Spleen (tissue), 11 donors: ENCODE results near the gene HADHB. TPM values are rescaled to one million over a fixed set of nuclear protein-coding genes. Genes with fewer than 3 reads are reported as not detected.
"Not testable (repeated sequence)": the region's sequence is repeated elsewhere in the genome, so short reads cannot be mapped to it uniquely, and the experiment has no call there.

Experiments
- DNase-seq: peaks from one replicate; pipeline ENCODE4 v3.0.0-alpha.2; 2020
- H3K27ac ChIP-seq, 8 donors: fragments of 200-600 bp; sonication (generic) in 7 of 8; 1 replicate in 4 of 8; 2 replicates in 4 of 8; pipeline versions ENCODE4 v1.5.0 to v1.8.0; 2016 to 2021; ENCODE audit warnings: inconsistent platforms in 4 of 8, mild to moderate bottlenecking in 4 of 8, moderate library complexity in 1 of 8
- H3K27me3 ChIP-seq, 7 donors: fragments of 200-600 bp; sonication (generic) in 6 of 7; replicated peaks in 1 of 7; 1 replicate in 4 of 7; 2 replicates in 3 of 7; pipeline versions ENCODE4 v1.5.0 to v1.8.0; 2016 to 2021; ENCODE audit warnings: inconsistent platforms in 3 of 7, mild to moderate bottlenecking in 1 of 7
- H3K36me3 ChIP-seq, 6 donors: fragments of 200-600 bp; sonication (generic) in 5 of 6; 1 replicate in 4 of 6; 2 replicates in 2 of 6; pipeline versions ENCODE4 v1.5.0 to v1.8.0; 2016 to 2021; ENCODE audit warnings: inconsistent platforms in 2 of 6
- H3K4me1 ChIP-seq, 6 donors: fragments of 200-600 bp; sonication (generic) in 5 of 6; 1 replicate in 3 of 6; 2 replicates in 3 of 6; pipeline versions ENCODE4 v1.5.0 to v1.8.0; 2016 to 2021; ENCODE audit warnings: inconsistent platforms in 3 of 6
- H3K4me3 ChIP-seq, 8 donors: fragments of 200-600 bp; sonication (generic) in 7 of 8; 1 replicate in 4 of 8; 2 replicates in 4 of 8; pipeline versions ENCODE4 v1.5.0 to v1.8.0; 2016 to 2021; ENCODE audit warnings: inconsistent platforms in 4 of 8, mild to moderate bottlenecking in 4 of 8, moderate library complexity in 2 of 8
- H3K9me3 ChIP-seq, 8 donors: fragments of 200-600 bp; sonication (generic) in 7 of 8; 1 replicate in 4 of 8; 2 replicates in 4 of 8; pipeline versions ENCODE4 v1.5.0 to v1.8.0; 2016 to 2021; ENCODE audit warnings: inconsistent platforms in 4 of 8
- CTCF ChIP-seq, 11 experiments: fragments of 200-600 bp in 7 of 11; fragments of 450-650 bp in 4 of 11; sonication (generic) in 4 of 11; IDR thresholded peaks in 8 of 11; conservative IDR thresholded peaks in 3 of 11; 1 replicate in 7 of 11; 2 replicates in 4 of 11; pipeline versions ENCODE4 v1.4.0 to v1.8.0; 2016 to 2021; ENCODE audit warnings: antibody characterized with exemption in 11 of 11, inconsistent platforms in 4 of 11, mild to moderate bottlenecking in 1 of 11
- POLR2A ChIP-seq, 3 donors: fragments of 450-650 bp; IDR thresholded peaks; one replicate each; pipeline ENCODE4 v1.5.1; 2017; ENCODE audit warnings: antibody characterized with exemption in 3 of 3, mild to moderate bottlenecking in 1 of 3
- POLR2AphosphoS5 ChIP-seq, 3 donors: sonication (generic); formaldehyde crosslinking; IDR thresholded peaks; one replicate each; pipeline ENCODE4 v1.5.1; 2017; ENCODE audit warnings: antibody characterized with exemption in 3 of 3
- WGBS, 5 donors: extraction: QIAGEN DNeasy Blood & Tissue Kit in 3 of 5; methylation state at CpG; one replicate each; pipeline versions ENCODE4 v1.1.5 to v1.1.7; 2013 to 2018; 5-methylcytosine and 5-hydroxymethylcytosine counted together
- intact Hi-C: fragments of 100-400 bp; cut with DNase I; formaldehyde crosslinking; loops from one replicate; pipeline ENCODE4 v1.15.0; 2023; ENCODE audit warnings: low total_unique reads
- polyA plus RNA-seq, 3 donors: library from polyadenylated mRNA; stranded (reverse); fragments of 200-250 nt; gene quantifications; one replicate each; pipeline ENCODE4 v1.2.1, GENCODE V29; 2013
- total RNA-seq, 7 donors: library from RNA; depleted of rRNA in 3 of 7; stranded (reverse); fragments of >200 nt in 3 of 7; fragmentation: NEBNext Ultra II Directional in 4 of 7; extraction: Animal tissue kit (Norgen Biotek cat#: 25700) in 4 of 7; gene quantifications; one replicate each; pipeline versions ENCODE4 v1.1.0 to v1.2.1, GENCODE V29; 2016 to 2021
- donor health status: healthy with polysubstance abuse.
- donor health status: DM: no; HTN: no; CAD: no; lungs with moderate emphysema.
- donor health status: DM: no; HTN: no; CAD: no.
- donor health status: Bipolar disorder and iron deficiency.
- donor health status: healthy.
- donor health status: DM: no; HTN: no; CAD: no.
- donor health status: DM: yes; HTN: yes; CAD: no.

HADHB gene
- total and polyA plus RNA-seq, 10 donors: 54.0 to 165 (median 108) TPM

DNA sequence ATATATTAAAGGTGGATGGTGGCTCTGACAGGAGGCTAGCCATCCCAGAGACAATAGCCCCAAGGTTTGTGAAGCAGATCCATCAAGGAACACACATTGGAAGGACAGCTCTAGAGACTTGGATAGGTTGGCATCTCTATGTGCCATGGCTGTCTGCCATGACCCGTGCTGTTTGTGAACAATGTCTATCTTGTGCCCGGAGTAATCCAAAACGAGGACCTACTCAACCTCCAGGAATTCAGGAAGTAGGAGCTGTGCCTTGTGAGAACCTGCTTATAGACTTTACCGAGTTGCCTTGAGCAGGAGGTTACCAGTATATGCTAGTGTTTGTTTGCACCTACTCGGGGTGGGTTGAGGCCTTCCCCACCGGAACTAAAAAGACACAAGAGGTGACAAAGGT is 58.1 kb downstream of the HADHB start:
- Histone ChIP-seq H3K27me3 (no peaks in the 10 kb centered on the region), H3K36me3 (peaks cover 0 to 11% (median 0%) of the 10 kb centered on the region in 6 donors), H3K4me1 (peaks cover 0 to 44% (median 30%) of the 10 kb centered on the region in 6 donors), H3K4me3 (no peak overlapping the region), H3K9me3 (no peaks in the 10 kb centered on the region), H3K27ac (no peak overlapping the region)
- intact Hi-C loops: loop anchor here (10.0 kb wide), 1 partner anchor 58 kb away; the partner anchor contains the start of genes HADHA and HADHB
- 89 to 97% (median 93%) methylated on average over 6 of the region's 6 CpGs for WGBS, 5 donors
- TF ChIP-seq POLR2AphosphoS5 (IDR thresholded peaks at IDR 0.05): no peak
- TF ChIP-seq POLR2A (IDR thresholded peaks at IDR 0.05): no peak
- no peak for TF ChIP-seq CTCF (IDR thresholded peaks at IDR 0.05 in 8 of 11, conservative IDR thresholded peaks at IDR 0.05 in 3 of 11)
- DNase-seq: no peak

DNA sequence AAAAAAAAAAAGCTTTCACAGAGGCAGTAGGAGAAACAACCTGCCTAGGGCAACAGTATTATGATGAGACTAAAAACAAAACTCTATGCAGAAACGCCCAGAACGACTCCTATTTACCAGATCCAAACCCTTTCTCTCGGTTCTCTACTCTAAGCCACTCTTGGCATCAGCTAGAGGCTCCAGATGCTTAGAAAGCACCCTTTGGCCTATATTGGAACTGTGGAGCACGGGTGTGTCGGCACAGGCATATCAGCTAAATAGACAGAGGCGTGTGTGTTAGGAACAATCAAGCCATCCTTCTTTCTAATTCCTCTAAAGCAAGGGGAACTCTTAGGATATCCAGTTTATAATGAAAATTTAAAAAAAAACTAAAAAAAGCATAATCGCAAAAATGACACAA is 60.4 kb downstream of the HADHB start:
- not testable (repeated sequence) for H3K9me3 ChIP-seq, H3K27me3 ChIP-seq, H3K27ac ChIP-seq, DNase-seq, H3K4me3 ChIP-seq
- intact Hi-C loops: loop anchor here (10.0 kb wide), 1 partner anchor 60 kb away; the partner anchor contains the start of genes HADHA and HADHB
- Histone ChIP-seq H3K4me1 (peaks cover 0 to 22% (median 14%) of the 10 kb centered on the region in 6 donors), H3K36me3 (peaks cover 0 to 20% (median 0%) of the 10 kb centered on the region in 6 donors)
- WGBS, 5 donors: 82 to 90% (median 88%) methylated on average over 7 of the region's 7 CpGs

- H3K4me1 ChIP-seq: peaks cover 0 to 18% (median 10%) of the 10 kb centered on the region in 6 donors
- H3K9me3 ChIP-seq: no peaks in the 10 kb centered on the region
- DNase-seq: no peak
- peaks cover 0 to 24% (median 0%) of the 10 kb centered on the region in 6 donors for H3K36me3 ChIP-seq
- intact Hi-C loops: loop anchor here (10.0 kb wide), 1 partner anchor 61 kb away; the partner anchor contains the start of genes HADHA and HADHB
- H3K4me3 ChIP-seq: no peak overlapping the region
- TF ChIP-seq POLR2A (IDR thresholded peaks at IDR 0.05): no peak
- TF ChIP-seq POLR2AphosphoS5 (IDR thresholded peaks at IDR 0.05): no peak
- no peak for TF ChIP-seq CTCF (IDR thresholded peaks at IDR 0.05 in 8 of 11, conservative IDR thresholded peaks at IDR 0.05 in 3 of 11)
- no peak overlapping the region for H3K27ac ChIP-seq
- WGBS, 5 donors: 84 to 93% (median 86%) methylated on average over 6 of the region's 6 CpGs
- no peaks in the 10 kb centered on the region for H3K27me3 ChIP-seq
Observed at GRCh38 chr2:26305540-26305939, 60.8 kb downstream of the HADHB start.

- TF ChIP-seq CTCF (IDR thresholded peaks at IDR 0.05 in 8 of 11, conservative IDR thresholded peaks at IDR 0.05 in 3 of 11) (no peak), POLR2AphosphoS5 (IDR thresholded peaks at IDR 0.05) (no peak), POLR2A (IDR thresholded peaks at IDR 0.05) (no peak)
- intact Hi-C loops: loop anchor here (10.0 kb wide), 1 partner anchor 65 kb away; the partner anchor contains the start of genes HADHA and HADHB
- no peaks in the 10 kb centered on the region for H3K4me1 ChIP-seq
- H3K4me3 ChIP-seq: no peak overlapping the region
- peaks cover 0 to 26% (median 0%) of the 10 kb centered on the region in 6 donors for H3K36me3 ChIP-seq
- no peaks in the 10 kb centered on the region for H3K9me3 ChIP-seq
- no peaks in the 10 kb centered on the region for H3K27me3 ChIP-seq
- WGBS, 5 donors: 79 to 87% (median 86%) methylated on average over 10 of the region's 10 CpGs
- no peak for DNase-seq
- H3K27ac ChIP-seq: no peak overlapping the region
Observed at GRCh38 chr2:26309921-26310320, 65.2 kb downstream of the HADHB start.
